Calu3 (cell line): Measurements from ENCODE around the gene HIBADH. TPM values are rescaled to one million over a fixed set of nuclear protein-coding genes. Genes with fewer than 3 reads are reported as not detected.
A peak's percentile ranks its signal among the peaks of the same experiment; 100 is the strongest.

Source experiments
- BruUV-seq: library from RNA; stranded (reverse); fragments of 400-500 nt; replicated peaks from 2 replicates; lab custom pipeline; 2021; lab: Mats Ljungman, UMichigan
- CTCF ChIA-PET: fragments of 300-600 bp; sonication (Branson Sonifier 250); formaldehyde crosslinking; loops from one replicate; lab custom pipeline; 2022; ENCODE audit warnings: antibody characterized with exemption; lab: Charles Lee
- DNase-seq: peaks from one replicate; pipeline ENCODE4 v3.0.0; 2022
- H3K27ac Mint-ChIP-seq: one replicate; pipeline ENCODE4 v1.8.0; 2022; ENCODE audit warnings: mixed read lengths; ENCODE audit not compliant: unreplicated experiment
- H3K27me3 Mint-ChIP-seq: one replicate; pipeline ENCODE4 v1.8.0; 2022; ENCODE audit warnings: mixed read lengths; ENCODE audit not compliant: unreplicated experiment
- H3K36me3 Mint-ChIP-seq: one replicate; pipeline ENCODE4 v1.8.0; 2022; ENCODE audit warnings: mild to moderate bottlenecking, moderate library complexity, mixed read lengths; ENCODE audit not compliant: insufficient read depth, unreplicated experiment
- H3K4me1 Mint-ChIP-seq: one replicate; pipeline ENCODE4 v1.8.0; 2022; ENCODE audit warnings: mild to moderate bottlenecking, low read depth, mixed read lengths; ENCODE audit not compliant: unreplicated experiment
- H3K4me3 Mint-ChIP-seq: one replicate; pipeline ENCODE4 v1.8.0; 2022; ENCODE audit warnings: mild to moderate bottlenecking, low read depth, moderate library complexity, mixed read lengths; ENCODE audit not compliant: unreplicated experiment
- H3K9me3 Mint-ChIP-seq: one replicate; pipeline ENCODE4 v1.8.0; 2022; ENCODE audit warnings: low read depth, mixed read lengths; ENCODE audit not compliant: unreplicated experiment
- CTCF ChIP-seq: fragments of 200-600 bp; IDR thresholded peaks from one replicate; pipeline ENCODE4 v1.8.0; 2022; ENCODE audit warnings: antibody characterized with exemption; ENCODE audit not compliant: unreplicated experiment
- intact Hi-C: fragments of 100-400 bp; cut with micrococcal nuclease; formaldehyde crosslinking; loops from one replicate; pipeline ENCODE4 v1.10.0; 2022; ENCODE audit not compliant: unreplicated experiment
- total RNA-seq: library from RNA; stranded (reverse); gene quantifications from 2 replicates; pipeline ENCODE4 v1.2.3, GENCODE V29; 2022

HIBADH gene
- total RNA-seq, 1 experiment from 2014 or later, result 74.6 TPM

GRCh38 chr7:27690649-27691048 lies 28.0 kb upstream of the HIBADH start:
- Mint-ChIP-seq H3K4me1 (peaks cover 29% of the 10 kb centered on the region), H3K27ac (no peak overlapping the region), H3K4me3 (no peak overlapping the region), H3K9me3 (peaks cover 4% of the 10 kb centered on the region), H3K36me3 (no peaks in the 10 kb centered on the region), H3K27me3 (no peaks in the 10 kb centered on the region)
- intact Hi-C loops, result no loop called here
- no TSS peak for BruUV-seq
- no peak for TF ChIP-seq CTCF
- no peak for DNase-seq
- CTCF ChIA-PET, result interaction anchor here (1.4 to 1.5 kb wide), 2 partner anchors 84 kb away, joined by 5 to 15 read pairs; no protein-coding TSS in a partner anchor

GRCh38 chr7:27689591-27690164 lies 27.0 kb upstream of the HIBADH start:
- intact Hi-C loops, result loop anchor here (1.0 to 5.0 kb wide), 4 partner anchors 85 to 388 kb away; no protein-coding TSS in a partner anchor
- CTCF ChIA-PET, result interaction anchor here (1.0 to 1.5 kb wide), 3 partner anchors 9 to 231 kb away, joined by 4 to 15 read pairs (median 12); no protein-coding TSS in a partner anchor
- Mint-ChIP-seq H3K9me3 (peaks cover 4% of the 10 kb centered on the region), H3K4me3 (no peak overlapping the region), H3K4me1 (peaks cover 26% of the 10 kb centered on the region), H3K27ac (no peak overlapping the region), H3K36me3 (no peaks in the 10 kb centered on the region), H3K27me3 (no peaks in the 10 kb centered on the region)
- DNase-seq, result peak; percentile 69
- BruUV-seq, result no TSS peak
- peak; percentile 74 for TF ChIP-seq CTCF

GRCh38 chr7:27689150-27689549 lies 26.5 kb upstream of the HIBADH start:
- intact Hi-C loops, result loop anchor here (1.0 to 5.0 kb wide), 4 partner anchors 85 to 388 kb away; no protein-coding TSS in a partner anchor
- DNase-seq, result no peak
- peaks cover 4% of the 10 kb centered on the region for H3K9me3 Mint-ChIP-seq
- CTCF ChIA-PET, result interaction anchor here (1.0 to 1.5 kb wide), 3 partner anchors 9 to 232 kb away, joined by 4 to 15 read pairs (median 12); no protein-coding TSS in a partner anchor
- H3K4me1 Mint-ChIP-seq, result peaks cover 21% of the 10 kb centered on the region
- H3K4me3 Mint-ChIP-seq, result no peak overlapping the region
- no peaks in the 10 kb centered on the region for H3K36me3 Mint-ChIP-seq
- BruUV-seq, result no TSS peak
- H3K27ac Mint-ChIP-seq, result no peak overlapping the region
- no peak for TF ChIP-seq CTCF
- no peaks in the 10 kb centered on the region for H3K27me3 Mint-ChIP-seq

GRCh38 chr7:27688646-27689045 lies 26.0 kb upstream of the HIBADH start:
- intact Hi-C loops, result loop anchor here (1.0 to 5.0 kb wide), 4 partner anchors 86 to 389 kb away; no protein-coding TSS in a partner anchor
- TF ChIP-seq CTCF, result no peak
- BruUV-seq, result no TSS peak
- no peak overlapping the region for H3K4me3 Mint-ChIP-seq
- H3K27ac Mint-ChIP-seq, result no peak overlapping the region
- no peak for DNase-seq
- peaks cover 16% of the 10 kb centered on the region for H3K4me1 Mint-ChIP-seq
- CTCF ChIA-PET, result interaction anchor here (1.0 kb wide), 1 partner anchor 11 kb away, joined by 3 read pairs; no protein-coding TSS in a partner anchor
- H3K36me3 Mint-ChIP-seq, result no peaks in the 10 kb centered on the region
- peaks cover 4% of the 10 kb centered on the region for H3K9me3 Mint-ChIP-seq
- no peaks in the 10 kb centered on the region for H3K27me3 Mint-ChIP-seq
